K562 (cell line): Measurements from ENCODE around the gene SNX20. TPM values are rescaled to one million over a fixed set of nuclear protein-coding genes. Genes with fewer than 3 reads are reported as not detected.

Source experiments
- CBFB ChIP-seq: sonication (generic); formaldehyde crosslinking; IDR thresholded peaks from 2 replicates; pipeline ENCODE4 v1.4.0; 2020; ENCODE audit warnings: mild to moderate bottlenecking, missing genetic modification reagents
- CREBBP ChIP-seq: IDR thresholded peaks from one replicate; pipeline ENCODE4 v1.6.1; 2012; ENCODE audit warnings: low read depth, mild to moderate bottlenecking, control low read depth, inconsistent platforms, low read length
- EGR1 ChIP-seq: fragments of 450-650 bp; conservative IDR thresholded peaks from 2 replicates; pipeline ENCODE4 v1.6.1; 2017; ENCODE audit warnings: mild to moderate bottlenecking
- MCM5 ChIP-seq: fragments of 450-650 bp; IDR thresholded peaks from 2 replicates; pipeline ENCODE4 v1.6.1; 2016; ENCODE audit warnings: low read depth
- NBN ChIP-seq: fragments of 450-650 bp; IDR thresholded peaks from 2 replicates; pipeline ENCODE4 v1.6.1; 2016; ENCODE audit warnings: low read depth, mild to moderate bottlenecking
- PURB ChIP-seq: sonication (generic); formaldehyde crosslinking; IDR thresholded peaks from 2 replicates; pipeline ENCODE4 v1.9.0; 2021; ENCODE audit warnings: low read depth, mild to moderate bottlenecking, missing genetic modification reagents
- XRCC5 ChIP-seq: fragments of 200-400 bp; formaldehyde crosslinking; IDR thresholded peaks from 2 replicates; pipeline ENCODE4 v1.6.1; 2017; ENCODE audit warnings: low read depth, mild to moderate bottlenecking, low read length
- ZNF277 ChIP-seq: fragments of 250-450 bp; sonication (Bioruptor Pico); IDR thresholded peaks from 2 replicates; pipeline ENCODE4 v1.8.0; 2022; ENCODE audit warnings: inconsistent platforms, mild to moderate bottlenecking, moderate library complexity, borderline replicate concordance
- polyA plus RNA-seq, 8 experiments: library from polyadenylated mRNA; depleted of rRNA in 4 of 8; stranded (reverse) in 5 of 8; unstranded in 3 of 8; fragments of >200 nt; fragmentation: Nextera tagmentation in 2 of 8; fragmentation: Illumina TruSeq in 1 of 8; extraction: Ambion mirVana in 2 of 8; extraction: Trizol in 1 of 8; gene quantifications; 2 replicates each; pipeline versions ENCODE4 v1.2.1 to v1.2.3, GENCODE V29; 2011 to 2014; ENCODE audit warnings: inconsistent platforms in 1 of 8, missing spikeins in 1 of 8
- total RNA-seq, 7 experiments: library from RNA; depleted of rRNA in 6 of 7; stranded (reverse); fragments of >200 nt in 6 of 7; fragmentation: Illumina TruSeq in 2 of 7; extraction: Trizol in 2 of 7; gene quantifications; 2 replicates each; pipeline versions ENCODE4 v1.2.1 to v1.2.3, GENCODE V29; 2011 to 2021; ENCODE audit warnings: low replicate concordance in 1 of 7
- TF ChIP-seq, protein P1 (sequence below): sonication (generic); formaldehyde crosslinking; IDR thresholded peaks from 2 replicates; pipeline ENCODE4 v1.8.0; 2022; ENCODE audit warnings: missing genetic modification reagents, mild to moderate bottlenecking, borderline replicate concordance
- TF ChIP-seq, protein P2 (sequence below): fragments of 200-600 bp; sonication (generic); IDR thresholded peaks from one replicate; pipeline ENCODE4 v1.6.1; 2012; ENCODE audit warnings: mild to moderate bottlenecking, low read depth, low read length, inconsistent platforms
- TF ChIP-seq, protein P3 (sequence below): fragments of 450-650 bp; conservative IDR thresholded peaks from 2 replicates; pipeline ENCODE4 v1.6.1; 2016; ENCODE audit warnings: missing genetic modification characterization, low read depth, mild to moderate bottlenecking, missing compliant biosample characterization, moderate library complexity

SNX20 gene
- total and polyA plus RNA-seq, 9 of the 15 experiments (the other 6 are each of a cell fraction or from before 2014, with no cell fraction given): 0.04 to 0.07 TPM; not detected in 7

DNA sequence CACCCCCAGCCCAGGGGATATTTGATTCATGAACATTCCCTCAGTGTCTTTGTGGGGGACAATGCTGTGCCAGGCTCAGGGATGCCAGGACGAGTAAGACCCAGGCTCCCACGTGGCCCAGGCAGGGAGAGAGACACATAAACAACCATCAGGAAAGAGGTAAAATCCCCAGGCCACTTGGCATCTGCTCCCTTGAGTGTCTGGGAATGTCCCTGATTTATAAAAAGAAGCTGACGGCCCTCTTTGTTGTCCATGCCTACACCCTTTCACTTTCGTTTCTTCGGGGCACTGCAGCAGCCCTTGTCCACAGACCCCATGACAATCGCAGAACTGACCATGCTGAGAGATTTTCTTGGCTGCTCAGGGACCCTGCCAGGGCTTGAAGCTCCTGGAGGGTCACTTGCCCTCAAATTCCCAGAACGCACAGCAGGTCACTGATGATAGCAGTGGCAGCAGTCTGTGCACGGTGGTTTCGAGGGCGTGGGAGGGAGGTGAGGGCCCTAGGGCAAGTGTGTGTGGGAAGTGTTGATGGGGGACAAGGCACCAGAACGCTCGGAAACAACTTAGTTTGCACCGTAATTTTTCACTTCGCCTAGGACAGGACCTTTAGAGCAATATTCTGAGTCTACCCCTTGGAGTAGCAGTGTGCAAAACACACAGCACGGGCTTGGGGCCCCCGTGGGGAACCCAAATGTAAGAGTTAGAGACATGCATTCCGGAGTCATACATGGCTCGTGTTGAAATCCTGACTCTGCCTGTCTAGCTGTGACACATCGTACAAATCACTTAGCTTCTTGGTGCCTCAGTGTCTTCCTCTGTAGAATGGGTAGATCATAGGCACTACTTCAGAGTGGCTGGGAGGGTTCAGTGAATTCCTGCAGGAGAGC lies 17.0 kb upstream of the SNX20 start (continued):
- TF ChIP-seq PURB (CRISPR knock-in tag): no peak
- no peak for TF ChIP-seq CBFB (CRISPR knock-in tag)
- TF ChIP-seq, protein P1, sequence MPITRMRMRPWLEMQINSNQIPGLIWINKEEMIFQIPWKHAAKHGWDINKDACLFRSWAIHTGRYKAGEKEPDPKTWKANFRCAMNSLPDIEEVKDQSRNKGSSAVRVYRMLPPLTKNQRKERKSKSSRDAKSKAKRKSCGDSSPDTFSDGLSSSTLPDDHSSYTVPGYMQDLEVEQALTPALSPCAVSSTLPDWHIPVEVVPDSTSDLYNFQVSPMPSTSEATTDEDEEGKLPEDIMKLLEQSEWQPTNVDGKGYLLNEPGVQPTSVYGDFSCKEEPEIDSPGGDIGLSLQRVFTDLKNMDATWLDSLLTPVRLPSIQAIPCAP (CRISPR knock-in tag): no peak
- no peak for TF ChIP-seq NBN
- no peak for TF ChIP-seq ZNF277 (CRISPR knock-in tag)
- no peak for TF ChIP-seq CREBBP
- TF ChIP-seq, protein P2, sequence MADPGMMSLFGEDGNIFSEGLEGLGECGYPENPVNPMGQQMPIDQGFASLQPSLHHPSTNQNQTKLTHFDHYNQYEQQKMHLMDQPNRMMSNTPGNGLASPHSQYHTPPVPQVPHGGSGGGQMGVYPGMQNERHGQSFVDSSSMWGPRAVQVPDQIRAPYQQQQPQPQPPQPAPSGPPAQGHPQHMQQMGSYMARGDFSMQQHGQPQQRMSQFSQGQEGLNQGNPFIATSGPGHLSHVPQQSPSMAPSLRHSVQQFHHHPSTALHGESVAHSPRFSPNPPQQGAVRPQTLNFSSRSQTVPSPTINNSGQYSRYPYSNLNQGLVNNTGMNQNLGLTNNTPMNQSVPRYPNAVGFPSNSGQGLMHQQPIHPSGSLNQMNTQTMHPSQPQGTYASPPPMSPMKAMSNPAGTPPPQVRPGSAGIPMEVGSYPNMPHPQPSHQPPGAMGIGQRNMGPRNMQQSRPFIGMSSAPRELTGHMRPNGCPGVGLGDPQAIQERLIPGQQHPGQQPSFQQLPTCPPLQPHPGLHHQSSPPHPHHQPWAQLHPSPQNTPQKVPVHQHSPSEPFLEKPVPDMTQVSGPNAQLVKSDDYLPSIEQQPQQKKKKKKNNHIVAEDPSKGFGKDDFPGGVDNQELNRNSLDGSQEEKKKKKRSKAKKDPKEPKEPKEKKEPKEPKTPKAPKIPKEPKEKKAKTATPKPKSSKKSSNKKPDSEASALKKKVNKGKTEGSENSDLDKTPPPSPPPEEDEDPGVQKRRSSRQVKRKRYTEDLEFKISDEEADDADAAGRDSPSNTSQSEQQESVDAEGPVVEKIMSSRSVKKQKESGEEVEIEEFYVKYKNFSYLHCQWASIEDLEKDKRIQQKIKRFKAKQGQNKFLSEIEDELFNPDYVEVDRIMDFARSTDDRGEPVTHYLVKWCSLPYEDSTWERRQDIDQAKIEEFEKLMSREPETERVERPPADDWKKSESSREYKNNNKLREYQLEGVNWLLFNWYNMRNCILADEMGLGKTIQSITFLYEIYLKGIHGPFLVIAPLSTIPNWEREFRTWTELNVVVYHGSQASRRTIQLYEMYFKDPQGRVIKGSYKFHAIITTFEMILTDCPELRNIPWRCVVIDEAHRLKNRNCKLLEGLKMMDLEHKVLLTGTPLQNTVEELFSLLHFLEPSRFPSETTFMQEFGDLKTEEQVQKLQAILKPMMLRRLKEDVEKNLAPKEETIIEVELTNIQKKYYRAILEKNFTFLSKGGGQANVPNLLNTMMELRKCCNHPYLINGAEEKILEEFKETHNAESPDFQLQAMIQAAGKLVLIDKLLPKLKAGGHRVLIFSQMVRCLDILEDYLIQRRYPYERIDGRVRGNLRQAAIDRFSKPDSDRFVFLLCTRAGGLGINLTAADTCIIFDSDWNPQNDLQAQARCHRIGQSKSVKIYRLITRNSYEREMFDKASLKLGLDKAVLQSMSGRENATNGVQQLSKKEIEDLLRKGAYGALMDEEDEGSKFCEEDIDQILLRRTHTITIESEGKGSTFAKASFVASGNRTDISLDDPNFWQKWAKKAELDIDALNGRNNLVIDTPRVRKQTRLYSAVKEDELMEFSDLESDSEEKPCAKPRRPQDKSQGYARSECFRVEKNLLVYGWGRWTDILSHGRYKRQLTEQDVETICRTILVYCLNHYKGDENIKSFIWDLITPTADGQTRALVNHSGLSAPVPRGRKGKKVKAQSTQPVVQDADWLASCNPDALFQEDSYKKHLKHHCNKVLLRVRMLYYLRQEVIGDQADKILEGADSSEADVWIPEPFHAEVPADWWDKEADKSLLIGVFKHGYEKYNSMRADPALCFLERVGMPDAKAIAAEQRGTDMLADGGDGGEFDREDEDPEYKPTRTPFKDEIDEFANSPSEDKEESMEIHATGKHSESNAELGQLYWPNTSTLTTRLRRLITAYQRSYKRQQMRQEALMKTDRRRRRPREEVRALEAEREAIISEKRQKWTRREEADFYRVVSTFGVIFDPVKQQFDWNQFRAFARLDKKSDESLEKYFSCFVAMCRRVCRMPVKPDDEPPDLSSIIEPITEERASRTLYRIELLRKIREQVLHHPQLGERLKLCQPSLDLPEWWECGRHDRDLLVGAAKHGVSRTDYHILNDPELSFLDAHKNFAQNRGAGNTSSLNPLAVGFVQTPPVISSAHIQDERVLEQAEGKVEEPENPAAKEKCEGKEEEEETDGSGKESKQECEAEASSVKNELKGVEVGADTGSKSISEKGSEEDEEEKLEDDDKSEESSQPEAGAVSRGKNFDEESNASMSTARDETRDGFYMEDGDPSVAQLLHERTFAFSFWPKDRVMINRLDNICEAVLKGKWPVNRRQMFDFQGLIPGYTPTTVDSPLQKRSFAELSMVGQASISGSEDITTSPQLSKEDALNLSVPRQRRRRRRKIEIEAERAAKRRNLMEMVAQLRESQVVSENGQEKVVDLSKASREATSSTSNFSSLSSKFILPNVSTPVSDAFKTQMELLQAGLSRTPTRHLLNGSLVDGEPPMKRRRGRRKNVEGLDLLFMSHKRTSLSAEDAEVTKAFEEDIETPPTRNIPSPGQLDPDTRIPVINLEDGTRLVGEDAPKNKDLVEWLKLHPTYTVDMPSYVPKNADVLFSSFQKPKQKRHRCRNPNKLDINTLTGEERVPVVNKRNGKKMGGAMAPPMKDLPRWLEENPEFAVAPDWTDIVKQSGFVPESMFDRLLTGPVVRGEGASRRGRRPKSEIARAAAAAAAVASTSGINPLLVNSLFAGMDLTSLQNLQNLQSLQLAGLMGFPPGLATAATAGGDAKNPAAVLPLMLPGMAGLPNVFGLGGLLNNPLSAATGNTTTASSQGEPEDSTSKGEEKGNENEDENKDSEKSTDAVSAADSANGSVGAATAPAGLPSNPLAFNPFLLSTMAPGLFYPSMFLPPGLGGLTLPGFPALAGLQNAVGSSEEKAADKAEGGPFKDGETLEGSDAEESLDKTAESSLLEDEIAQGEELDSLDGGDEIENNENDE: no peak
- TF ChIP-seq, protein P3, sequence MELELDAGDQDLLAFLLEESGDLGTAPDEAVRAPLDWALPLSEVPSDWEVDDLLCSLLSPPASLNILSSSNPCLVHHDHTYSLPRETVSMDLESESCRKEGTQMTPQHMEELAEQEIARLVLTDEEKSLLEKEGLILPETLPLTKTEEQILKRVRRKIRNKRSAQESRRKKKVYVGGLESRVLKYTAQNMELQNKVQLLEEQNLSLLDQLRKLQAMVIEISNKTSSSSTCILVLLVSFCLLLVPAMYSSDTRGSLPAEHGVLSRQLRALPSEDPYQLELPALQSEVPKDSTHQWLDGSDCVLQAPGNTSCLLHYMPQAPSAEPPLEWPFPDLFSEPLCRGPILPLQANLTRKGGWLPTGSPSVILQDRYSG (tag): peak; percentile 68
- TF ChIP-seq XRCC5: no peak
- TF ChIP-seq MCM5: no peak
- TF ChIP-seq EGR1: no peak; the same call in 1 of the 2 replicates
